HEK293 (cell line): ENCODE measurements around the gene UPF2.
"Not testable (repeated sequence)": the region's sequence is repeated elsewhere in the genome, so short reads cannot be mapped to it uniquely, and the experiment has no call there.

Experiments used
- CTCF ChIA-PET: fragments of 350-600 bp; formaldehyde crosslinking; extraction: SDS; loops from one replicate; lab custom pipeline; 2021; ENCODE audit warnings: antibody characterized with exemption; lab: Yijun Ruan, JAX
- POLR2A ChIA-PET: fragments of 300-600 bp; formaldehyde crosslinking; extraction: SDS; loops from one replicate; lab custom pipeline; 2020; ENCODE audit warnings: antibody characterized with exemption, inconsistent platforms; lab: Yijun Ruan, JAX
- H3K27ac ChIP-seq: fragments of 200-500 bp; sonication (Bioruptor generic); 2 replicates; pipeline ENCODE4 v1.5.1; 2014; ENCODE audit warnings: low read depth, low read length, control low read depth, inconsistent platforms; ENCODE audit errors: extremely low read depth
- H3K36me3 ChIP-seq, 2 experiments: fragments of 200-500 bp in 1 of 2; sonication (Bioruptor generic) in 1 of 2; 1 replicate in 1 of 2; 2 replicates in 1 of 2; pipeline ENCODE4 v1.5.1; 2014 to 2017; ENCODE audit warnings: inconsistent platforms in 2 of 2, low read length in 2 of 2; ENCODE audit not compliant: control insufficient read depth in 2 of 2, insufficient read depth in 1 of 2
- H3K4me1 ChIP-seq: fragments of 200-500 bp; sonication (Bioruptor generic); 2 replicates; pipeline ENCODE4 v1.5.1; 2014; ENCODE audit warnings: mild to moderate bottlenecking, low read length, inconsistent platforms; ENCODE audit not compliant: control insufficient read depth, insufficient read depth
- H3K4me3 ChIP-seq: 2 replicates; pipeline ENCODE4 v1.5.1; 2011; ENCODE audit warnings: low read depth, mild to moderate bottlenecking, control low read depth, low read length, moderate library complexity
- H3K9me3 ChIP-seq: fragments of 200-500 bp; sonication (Bioruptor generic); 2 replicates; pipeline ENCODE4 v1.5.1; 2014; ENCODE audit warnings: low read depth, low read length, inconsistent platforms; ENCODE audit not compliant: control insufficient read depth, insufficient read depth
- GLI4 ChIP-seq: fragments of 450-650 bp; formaldehyde crosslinking; IDR thresholded peaks from 2 replicates; pipeline ENCODE4 v1.5.1; 2016; ENCODE audit warnings: missing biosample characterization, missing genetic modification characterization
- KLF8 ChIP-seq: fragments of 450-650 bp; formaldehyde crosslinking; IDR thresholded peaks from 2 replicates; pipeline ENCODE4 v1.5.1; 2016; ENCODE audit warnings: missing biosample characterization, missing genetic modification characterization
- KLF9 ChIP-seq: fragments of 450-650 bp; formaldehyde crosslinking; IDR thresholded peaks from 2 replicates; pipeline ENCODE4 v1.5.1; 2016; ENCODE audit warnings: missing biosample characterization, missing genetic modification characterization, low read depth
- OSR2 ChIP-seq: fragments of 450-650 bp; formaldehyde crosslinking; IDR thresholded peaks from 2 replicates; pipeline ENCODE4 v1.5.1; 2016; ENCODE audit warnings: missing biosample characterization, missing genetic modification characterization
- OVOL3 ChIP-seq: fragments of 450-650 bp; formaldehyde crosslinking; IDR thresholded peaks from 2 replicates; pipeline ENCODE4 v1.5.1; 2016; ENCODE audit warnings: missing biosample characterization, missing genetic modification characterization
- SETDB1 ChIP-seq: IDR thresholded peaks from one replicate; pipeline ENCODE4 v1.6.1; 2017; ENCODE audit warnings: mild to moderate bottlenecking, low read length, moderate library complexity, mixed read lengths; ENCODE audit not compliant: insufficient read length
- ZBTB17 ChIP-seq: fragments of 450-650 bp; formaldehyde crosslinking; IDR thresholded peaks from 2 replicates; pipeline ENCODE4 v1.5.1; 2016; ENCODE audit warnings: missing biosample characterization, missing genetic modification characterization
- ZBTB8A ChIP-seq: fragments of 450-650 bp; formaldehyde crosslinking; IDR thresholded peaks from 2 replicates; pipeline ENCODE4 v1.5.1; 2016; ENCODE audit warnings: missing biosample characterization, missing genetic modification characterization
- ZFP37 ChIP-seq: fragments of 450-650 bp; formaldehyde crosslinking; IDR thresholded peaks from 2 replicates; pipeline ENCODE4 v1.5.1; 2016; ENCODE audit warnings: missing biosample characterization, missing genetic modification characterization
- ZFP69B ChIP-seq: fragments of 450-650 bp; formaldehyde crosslinking; IDR thresholded peaks from 2 replicates; pipeline ENCODE4 v1.5.1; 2016; ENCODE audit warnings: missing biosample characterization, missing genetic modification characterization
- ZNF18 ChIP-seq: fragments of 450-650 bp; formaldehyde crosslinking; IDR thresholded peaks from 2 replicates; pipeline ENCODE4 v1.5.1; 2016; ENCODE audit warnings: missing biosample characterization, missing genetic modification characterization
- ZNF26 ChIP-seq: fragments of 450-650 bp; formaldehyde crosslinking; IDR thresholded peaks from 2 replicates; pipeline ENCODE4 v1.5.1; 2016; ENCODE audit warnings: missing biosample characterization, missing genetic modification characterization
- ZNF280D ChIP-seq: fragments of 450-650 bp; formaldehyde crosslinking; IDR thresholded peaks from 2 replicates; pipeline ENCODE4 v1.5.1; 2016; ENCODE audit warnings: missing biosample characterization, missing genetic modification characterization
- ZNF324 ChIP-seq: fragments of 450-650 bp; formaldehyde crosslinking; IDR thresholded peaks from 2 replicates; pipeline ENCODE4 v1.5.1; 2016; ENCODE audit warnings: missing biosample characterization, missing genetic modification characterization
- ZNF366 ChIP-seq: fragments of 450-650 bp; formaldehyde crosslinking; conservative IDR thresholded peaks from 2 replicates; pipeline ENCODE4 v1.5.1; 2016; ENCODE audit warnings: missing biosample characterization, missing genetic modification characterization
- ZNF510 ChIP-seq: fragments of 450-650 bp; formaldehyde crosslinking; IDR thresholded peaks from 2 replicates; pipeline ENCODE4 v1.5.1; 2018; ENCODE audit warnings: mild to moderate bottlenecking, missing genetic modification characterization, missing biosample characterization; ENCODE audit not compliant: insufficient replicate concordance
- ZNF571 ChIP-seq: fragments of 450-650 bp; formaldehyde crosslinking; IDR thresholded peaks from 2 replicates; pipeline ENCODE4 v1.5.0; 2017; ENCODE audit warnings: missing biosample characterization, missing genetic modification characterization
- ZNF610 ChIP-seq: fragments of 450-650 bp; formaldehyde crosslinking; IDR thresholded peaks from 2 replicates; pipeline ENCODE4 v1.5.1; 2016; ENCODE audit warnings: missing biosample characterization, missing genetic modification characterization, borderline replicate concordance
- ZNF624 ChIP-seq: fragments of 450-650 bp; formaldehyde crosslinking; IDR thresholded peaks from 2 replicates; pipeline ENCODE4 v1.5.1; 2017; ENCODE audit warnings: missing biosample characterization, missing genetic modification characterization
- ZNF654 ChIP-seq: fragments of 450-650 bp; formaldehyde crosslinking; IDR thresholded peaks from 2 replicates; pipeline ENCODE4 v1.5.1; 2016; ENCODE audit warnings: low read depth, missing biosample characterization, missing genetic modification characterization
- ZNF843 ChIP-seq: fragments of 450-650 bp; formaldehyde crosslinking; IDR thresholded peaks from 2 replicates; pipeline ENCODE4 v1.5.1; 2016; ENCODE audit warnings: missing biosample characterization, missing genetic modification characterization
- ZSCAN30 ChIP-seq: fragments of 450-650 bp; IDR thresholded peaks from 2 replicates; pipeline ENCODE4 v1.5.1; 2018; ENCODE audit warnings: missing biosample characterization, mild to moderate bottlenecking, missing genetic modification characterization, moderate library complexity
- TF ChIP-seq, protein P1 (sequence below): fragments of 450-650 bp; formaldehyde crosslinking; IDR thresholded peaks from 2 replicates; pipeline ENCODE4 v1.5.1; 2016; ENCODE audit warnings: missing biosample characterization, missing genetic modification characterization
- TF ChIP-seq, protein P2 (sequence below): sonication (generic); formaldehyde crosslinking; IDR thresholded peaks from 2 replicates; pipeline ENCODE4 v1.8.1; 2022; ENCODE audit warnings: mild to moderate bottlenecking, moderate library complexity, missing genetic modification reagents

The UPF2 gene

DNA sequence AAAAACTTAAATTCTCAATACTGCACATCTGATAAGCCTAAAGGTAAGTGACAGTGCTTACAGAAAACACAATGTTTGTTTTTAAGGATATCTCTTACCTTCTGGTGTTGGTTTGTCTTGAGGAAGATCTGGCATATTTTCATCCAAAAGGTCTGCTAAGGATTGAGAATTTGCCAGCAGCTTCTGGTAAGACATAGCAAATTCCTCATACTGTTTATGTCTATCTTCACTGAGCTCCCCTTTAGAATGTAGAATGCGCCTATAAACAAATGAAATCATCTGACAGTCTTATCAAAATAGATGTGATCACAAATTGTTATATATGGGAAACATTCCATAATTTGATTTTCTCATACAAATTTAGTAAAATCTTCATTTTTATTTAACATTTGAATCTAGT is 28.7 kb downstream of the UPF2 start:
- no peak overlapping the region for H3K27ac ChIP-seq
- peaks cover 2% of the 10 kb centered on the region; the same call in 1 of the 2 replicates for H3K4me1 ChIP-seq
- H3K9me3 ChIP-seq = no peaks in the 10 kb centered on the region
- peaks cover 14 to 30% of the 10 kb centered on the region in 2 experiments; a peak in 2 of 3 replicates for H3K36me3 ChIP-seq
- no peak overlapping the region for H3K4me3 ChIP-seq
- CTCF ChIA-PET = interaction anchor here (1.0 kb wide), 1 partner anchor 27 kb away, joined by 4 read pairs; no protein-coding TSS in a partner anchor
- POLR2A ChIA-PET = no interaction called here
- TF ChIP-seq ZNF654 = no peak
- TF ChIP-seq, protein P1, sequence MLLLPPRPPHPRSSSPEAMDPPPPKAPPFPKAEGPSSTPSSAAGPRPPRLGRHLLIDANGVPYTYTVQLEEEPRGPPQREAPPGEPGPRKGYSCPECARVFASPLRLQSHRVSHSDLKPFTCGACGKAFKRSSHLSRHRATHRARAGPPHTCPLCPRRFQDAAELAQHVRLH = no peak
- TF ChIP-seq, protein P2, sequence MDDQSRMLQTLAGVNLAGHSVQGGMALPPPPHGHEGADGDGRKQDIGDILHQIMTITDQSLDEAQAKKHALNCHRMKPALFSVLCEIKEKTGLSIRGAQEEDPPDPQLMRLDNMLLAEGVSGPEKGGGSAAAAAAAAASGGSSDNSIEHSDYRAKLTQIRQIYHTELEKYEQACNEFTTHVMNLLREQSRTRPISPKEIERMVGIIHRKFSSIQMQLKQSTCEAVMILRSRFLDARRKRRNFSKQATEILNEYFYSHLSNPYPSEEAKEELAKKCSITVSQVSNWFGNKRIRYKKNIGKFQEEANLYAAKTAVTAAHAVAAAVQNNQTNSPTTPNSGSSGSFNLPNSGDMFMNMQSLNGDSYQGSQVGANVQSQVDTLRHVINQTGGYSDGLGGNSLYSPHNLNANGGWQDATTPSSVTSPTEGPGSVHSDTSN (CRISPR knock-in tag) = no peak
- no peak for TF ChIP-seq ZNF843

- POLR2A ChIA-PET, H3K27ac ChIP-seq, H3K9me3 ChIP-seq, H3K4me3 ChIP-seq, H3K4me1 ChIP-seq: not testable (repeated sequence)
- CTCF ChIA-PET = interaction anchor here (1.0 kb wide), 1 partner anchor 27 kb away, joined by 4 read pairs; no protein-coding TSS in a partner anchor
- H3K36me3 ChIP-seq = peaks cover 14 to 30% of the 10 kb centered on the region in 2 experiments; a peak in 2 of 3 replicates
Observed at GRCh38 chr10:12013391-12013790, 29.2 kb downstream of the UPF2 start.

DNA sequence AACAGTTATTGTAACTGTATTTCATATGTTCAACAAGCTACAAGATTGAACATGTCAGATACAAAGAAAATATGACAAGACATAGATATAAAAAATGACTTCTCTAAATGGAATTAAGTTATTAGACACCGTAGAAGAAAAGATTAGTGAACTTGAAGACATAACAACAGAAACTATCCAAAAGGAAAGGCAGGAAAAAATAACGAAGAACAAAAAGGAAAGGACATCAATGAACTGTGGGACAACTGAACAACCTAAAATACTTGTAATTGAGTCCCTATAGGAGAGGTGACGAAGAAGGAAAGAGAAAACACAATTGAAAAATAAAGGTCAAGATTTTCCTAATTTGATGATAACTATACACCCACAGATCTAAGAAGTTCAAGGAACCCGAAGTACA is 32.3 kb downstream of the UPF2 start:
- no peak overlapping the region for H3K27ac ChIP-seq
- H3K9me3 ChIP-seq = no peaks in the 10 kb centered on the region
- POLR2A ChIA-PET = no interaction called here
- no peaks in the 10 kb centered on the region for H3K4me1 ChIP-seq
- H3K36me3 ChIP-seq = peaks cover 14 to 43% of the 10 kb centered on the region in 2 experiments; a peak in 2 of 3 replicates
- CTCF ChIA-PET = no interaction called here
- no peak overlapping the region for H3K4me3 ChIP-seq
- TF ChIP-seq GLI4 (tag by site-specific recombination) (no peak), ZNF366 (no peak), ZNF610 (tag by site-specific recombination) (no peak), KLF8 (tag by site-specific recombination) (no peak), ZFP69B (no peak), ZNF18 (tag by site-specific recombination) (no peak), ZBTB8A (tag by site-specific recombination) (no peak), OSR2 (tag by site-specific recombination) (no peak), ZNF624 (no peak), OVOL3 (tag by site-specific recombination) (no peak), KLF9 (tag by site-specific recombination) (no peak), ZSCAN30 (no peak), ZNF324 (tag by site-specific recombination) (no peak), SETDB1 (peak; percentile 61), ZNF280D (tag by site-specific recombination) (peak; percentile 64; the same call in 1 of the 2 replicates), ZNF510 (tag by site-specific recombination) (no peak), ZBTB17 (tag by site-specific recombination) (no peak), ZNF571 (tag by site-specific recombination) (no peak), ZNF26 (tag by site-specific recombination) (no peak), ZFP37 (tag by site-specific recombination) (no peak)
- TF ChIP-seq, protein P1 = peak; percentile 50; the same call in 1 of the 2 replicates
